HG03064 (cell line): ENCODE results near the gene VAMP3.

Source experiments
- ATAC-seq: cut with Tn5 transposase; IDR thresholded peaks from one replicate; pipeline ENCODE4 v1.9.1; 2021; ENCODE audit warnings: low read depth; ENCODE audit not compliant: unreplicated experiment

VAMP3 gene

DNA sequence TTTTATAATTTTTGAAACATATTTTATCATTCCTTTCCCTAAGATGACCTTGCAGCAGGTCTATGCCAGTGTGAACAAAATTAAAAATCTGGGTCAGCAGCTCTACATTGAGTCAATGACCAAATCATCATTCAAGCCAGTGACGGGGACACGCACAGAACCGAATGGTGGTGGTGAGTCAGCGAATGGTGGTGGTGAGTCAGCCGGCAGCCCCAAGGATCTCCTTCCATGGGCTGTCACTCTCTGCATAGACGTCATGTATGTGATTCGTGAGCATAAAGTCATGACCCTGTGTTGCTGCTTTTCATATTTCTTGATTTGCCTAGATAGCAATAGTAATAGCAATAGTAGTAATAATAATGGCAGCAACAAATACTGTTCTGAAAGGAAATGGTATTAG lies 39.3 kb downstream of the VAMP3 start:
- ATAC-seq: no peak

DNA sequence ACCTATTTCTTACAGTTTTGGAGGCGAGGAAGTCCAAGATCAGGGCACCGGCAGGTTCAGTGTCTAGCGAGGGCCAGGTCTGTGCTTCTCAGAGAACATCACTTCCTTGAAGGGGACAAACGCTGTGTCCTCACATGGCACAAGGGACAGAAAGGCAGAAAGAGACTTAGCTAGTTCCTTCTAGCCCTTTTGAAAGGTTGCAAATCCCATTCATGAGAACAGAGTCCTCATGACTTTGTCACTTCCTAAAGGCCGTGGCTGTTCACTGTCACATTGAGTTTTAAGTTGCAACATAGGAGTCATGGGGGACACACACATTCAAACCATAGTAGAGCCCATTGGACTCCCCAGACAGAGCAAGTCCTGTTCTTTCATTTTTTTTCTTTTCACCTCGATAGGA lies 40.4 kb downstream of the VAMP3 start:
- no peak for ATAC-seq

- ATAC-seq: no peak
Measured at GRCh38 chr1:7813677-7814373, 42.7 kb downstream of the VAMP3 start.

- no peak for ATAC-seq
Measured at GRCh38 chr1:7821282-7821681, 50.2 kb downstream of the VAMP3 start.

DNA sequence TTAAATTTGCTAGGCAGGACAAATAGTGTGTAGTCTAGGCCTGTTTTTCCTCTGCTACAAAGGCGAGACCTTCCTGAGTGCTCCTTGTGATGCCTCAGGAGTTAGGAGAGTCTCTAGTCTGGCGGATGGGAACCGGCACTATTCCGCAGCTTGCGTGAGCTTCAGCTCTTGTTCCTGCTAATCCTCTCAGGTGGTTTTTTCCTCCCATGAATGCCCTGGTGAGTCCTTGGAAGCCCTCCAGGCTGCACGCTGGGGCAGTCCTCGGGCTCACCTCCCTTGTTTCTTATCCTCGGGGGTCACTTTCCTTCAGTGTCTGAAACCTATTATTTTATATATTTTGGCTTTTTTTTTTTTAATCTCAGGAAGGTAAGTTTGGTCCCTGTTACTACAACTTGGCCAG lies 53.6 kb downstream of the VAMP3 start:
- ATAC-seq: no peak

DNA sequence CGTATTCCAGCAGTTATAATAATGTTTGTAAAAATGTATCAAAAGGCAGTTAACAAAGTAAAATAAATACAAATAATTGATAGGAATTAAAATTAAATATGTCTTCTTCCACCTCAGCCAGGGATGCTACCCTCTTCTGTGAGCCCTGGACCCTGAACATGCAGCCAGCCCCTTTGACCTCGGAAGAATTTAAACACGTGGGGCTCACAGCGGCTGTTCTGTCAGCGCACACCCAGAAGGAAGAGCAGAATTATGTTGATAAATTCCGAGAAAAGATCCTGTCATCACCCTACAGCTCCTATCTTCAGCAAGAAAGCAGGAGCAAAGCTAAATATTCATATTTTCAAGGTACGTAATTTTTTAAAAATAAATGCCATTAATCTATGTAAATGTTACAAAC lies 55.3 kb downstream of the VAMP3 start:
- ATAC-seq: no peak

- ATAC-seq: no peak
Measured at GRCh38 chr1:7827126-7827955, 56.2 kb downstream of the VAMP3 start.
